ENCODE results near the gene OTUB2.
A peak's percentile ranks its signal among the peaks of the same experiment; 100 is the strongest.

Gene OTUB2

DNA sequence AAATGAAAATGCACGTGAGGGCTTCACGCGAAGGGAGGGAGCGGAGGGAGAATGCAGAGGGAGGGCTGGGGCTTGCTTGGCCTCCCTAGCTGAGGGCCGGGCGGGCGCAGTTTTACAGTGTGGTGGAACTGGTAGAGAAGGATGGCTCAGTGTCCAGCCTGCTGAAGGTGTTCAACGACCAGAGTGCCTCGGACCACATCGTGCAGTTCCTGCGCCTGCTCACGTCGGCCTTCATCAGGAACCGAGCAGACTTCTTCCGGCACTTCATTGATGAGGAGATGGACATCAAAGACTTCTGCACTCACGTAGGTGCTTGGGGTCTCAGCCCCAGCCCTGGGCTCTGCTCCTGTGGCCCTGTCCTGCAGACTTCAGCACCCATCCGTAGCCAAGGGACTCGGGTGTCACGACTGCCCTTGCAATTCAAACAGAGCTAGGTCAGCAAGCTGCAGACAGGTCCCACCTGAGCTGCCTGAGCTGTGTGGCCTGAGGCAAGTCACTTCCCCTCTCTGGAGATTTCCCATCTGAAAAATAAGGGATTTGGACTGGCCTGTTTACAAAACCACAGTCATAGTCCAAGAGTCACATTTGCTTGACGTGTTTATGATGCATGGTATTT is 18.4 kb downstream of the OTUB2 start:
- Histone ChIP-seq H3K9me3 (ENCODE audit: low read length) (no peaks in the 10 kb centered on the region), H3K4me1 (ENCODE audit: insufficient read depth, low read length) (peaks cover 14% of the 10 kb centered on the region), H3K36me3 (ENCODE audit: insufficient read depth, low read length) (peaks cover 44% of the 10 kb centered on the region), H3K27me3 (ENCODE audit: control insufficient read depth in 1 of 2, insufficient read depth in 2 of 2, low read length in 2 of 2) (no peaks in the 10 kb centered on the region), H3K27ac (ENCODE audit: low read depth, low read length) (no peak overlapping the region), H3K9ac (ENCODE audit: low read length) (no peak overlapping the region), H3K4me3 (ENCODE audit: low read depth in 1 of 2, low read length in 2 of 2) (no peak overlapping the region)

DNA sequence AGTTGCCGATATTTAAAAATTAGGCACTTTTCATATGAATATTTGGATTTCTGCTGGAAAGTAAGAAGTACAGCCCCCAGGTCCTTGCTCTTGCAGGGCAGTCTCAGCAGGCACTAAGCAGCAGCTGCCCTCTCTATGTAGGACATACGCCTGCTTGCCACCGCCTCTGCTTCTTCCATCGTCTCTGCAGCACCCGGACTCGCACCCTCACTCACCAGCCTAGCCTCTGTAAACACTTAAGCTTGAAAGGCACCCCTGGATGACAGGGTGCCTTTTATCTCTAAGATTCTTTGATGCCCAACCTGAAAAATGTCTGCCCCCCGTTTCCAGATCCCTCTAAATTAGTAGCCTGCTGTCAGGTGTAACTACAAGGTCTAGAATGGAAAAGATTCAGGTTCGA is 19.0 kb downstream of the OTUB2 start:
- Histone ChIP-seq H3K27ac (ENCODE audit: low read depth, low read length) (no peak overlapping the region), H3K27me3 (ENCODE audit: control insufficient read depth in 1 of 2, insufficient read depth in 2 of 2, low read length in 2 of 2) (no peaks in the 10 kb centered on the region), H3K9me3 (ENCODE audit: low read length) (no peaks in the 10 kb centered on the region), H3K9ac (ENCODE audit: low read length) (no peak overlapping the region), H3K4me1 (ENCODE audit: insufficient read depth, low read length) (peaks cover 14% of the 10 kb centered on the region), H3K36me3 (ENCODE audit: insufficient read depth, low read length) (peaks cover 49% of the 10 kb centered on the region), H3K4me3 (ENCODE audit: low read depth in 1 of 2, low read length in 2 of 2) (no peak overlapping the region)

DNA sequence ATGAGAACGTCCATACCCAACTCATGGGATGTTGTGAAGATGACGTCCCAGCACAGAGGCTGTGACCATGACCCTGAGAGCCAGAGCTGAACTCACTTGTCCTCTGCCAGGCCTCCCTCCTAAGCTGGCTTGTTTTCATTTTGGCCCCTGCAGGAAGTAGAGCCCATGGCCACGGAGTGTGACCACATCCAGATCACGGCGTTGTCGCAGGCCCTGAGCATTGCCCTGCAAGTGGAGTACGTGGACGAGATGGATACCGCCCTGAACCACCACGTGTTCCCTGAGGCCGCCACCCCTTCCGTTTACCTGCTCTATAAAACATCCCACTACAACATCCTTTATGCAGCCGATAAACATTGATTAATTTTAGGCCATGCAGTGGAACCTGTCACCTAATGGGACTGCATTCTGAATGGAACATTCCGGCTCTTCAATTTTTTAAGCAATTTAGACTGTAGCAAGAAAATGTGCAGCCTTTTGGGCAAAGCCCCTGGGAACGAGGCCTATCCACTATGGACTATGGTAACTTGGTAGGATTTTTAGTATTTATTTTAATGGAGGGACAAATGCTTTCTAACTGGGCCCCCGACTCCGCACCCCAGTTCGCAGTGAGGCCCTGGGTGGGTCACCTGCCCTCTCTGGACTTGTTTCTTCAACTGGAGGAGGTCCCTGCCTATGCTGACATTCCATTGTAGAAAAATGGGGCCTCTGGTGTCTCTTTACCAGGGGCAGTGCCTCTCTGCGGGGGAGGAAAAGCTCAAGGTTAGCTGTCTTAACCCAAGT is 19.6 kb downstream of the OTUB2 start:
- Histone ChIP-seq H3K36me3 (ENCODE audit: insufficient read depth, low read length) (peaks cover 56% of the 10 kb centered on the region), H3K27ac (ENCODE audit: low read depth, low read length) (no peak overlapping the region)

DNA sequence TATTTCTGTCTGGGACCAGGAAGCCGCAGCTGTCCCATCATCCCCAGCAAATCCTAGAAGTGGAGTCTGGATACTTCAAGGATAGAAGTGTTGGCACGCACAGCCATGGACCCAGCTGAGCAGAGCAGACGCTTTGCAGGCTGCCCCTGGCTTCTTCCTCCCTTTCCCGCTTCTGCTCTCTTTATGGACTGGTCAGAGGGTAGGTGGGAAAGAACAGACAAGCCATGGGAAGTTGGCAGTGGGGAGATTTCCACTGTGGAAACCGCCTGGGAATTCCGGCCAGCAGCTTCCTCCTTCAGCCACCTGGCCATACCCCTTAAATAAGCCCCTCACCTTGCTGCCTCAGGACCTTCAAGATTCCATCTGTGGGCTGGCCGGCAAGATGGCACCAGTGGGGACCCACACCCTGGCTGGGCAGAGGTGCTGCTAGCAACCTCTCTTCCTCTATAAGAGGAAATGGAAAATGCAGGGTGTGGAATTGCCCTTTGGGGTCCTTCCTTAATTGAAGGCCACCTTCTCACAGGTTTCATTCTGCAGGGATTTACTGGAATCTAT is 20.6 kb downstream of the OTUB2 start:
- Histone ChIP-seq H3K27me3 (ENCODE audit: control insufficient read depth in 1 of 2, insufficient read depth in 2 of 2, low read length in 2 of 2) (no peaks in the 10 kb centered on the region), H3K27ac (ENCODE audit: low read depth, low read length) (no peak overlapping the region), H3K4me1 (ENCODE audit: insufficient read depth, low read length) (peaks cover 17% of the 10 kb centered on the region), H3K36me3 (ENCODE audit: insufficient read depth, low read length) (peaks cover 66% of the 10 kb centered on the region), H3K4me3 (ENCODE audit: low read depth in 1 of 2, low read length in 2 of 2) (no peak overlapping the region), H3K9ac (ENCODE audit: low read length) (no peak overlapping the region), H3K9me3 (ENCODE audit: low read length) (no peaks in the 10 kb centered on the region)

More for the DNA sequence above, 19.6 kb downstream of the OTUB2 start:
- Histone ChIP-seq H3K9me3 (ENCODE audit: low read length) (no peaks in the 10 kb centered on the region), H3K27me3 (ENCODE audit: control insufficient read depth in 1 of 2, insufficient read depth in 2 of 2, low read length in 2 of 2) (no peaks in the 10 kb centered on the region), H3K4me3 (ENCODE audit: low read depth in 1 of 2, low read length in 2 of 2) (no peak overlapping the region), H3K9ac (ENCODE audit: low read length) (no peak overlapping the region), H3K4me1 (ENCODE audit: insufficient read depth, low read length) (peaks cover 14% of the 10 kb centered on the region)

DNA sequence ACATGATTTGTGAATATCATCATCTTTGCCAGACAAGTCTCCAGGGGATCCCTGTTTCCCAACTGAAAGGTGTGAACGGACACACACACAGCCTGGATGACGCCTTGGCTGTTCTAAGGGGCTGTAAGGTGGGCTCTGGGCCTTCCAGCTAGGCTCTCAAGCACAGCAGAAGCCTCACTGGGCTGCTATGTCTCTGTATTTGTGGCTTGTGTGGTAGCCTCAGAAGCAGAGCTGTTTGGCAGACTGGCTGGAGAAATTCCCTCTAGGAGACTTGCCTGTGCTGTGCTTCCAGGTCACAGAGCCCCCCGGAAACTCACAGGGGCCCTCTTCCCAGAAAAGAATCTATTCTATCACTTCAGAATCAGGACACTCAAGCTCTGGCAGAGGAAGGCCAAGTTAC is 21.4 kb downstream of the OTUB2 start:
- Histone ChIP-seq H3K4me1 (ENCODE audit: insufficient read depth, low read length) (peaks cover 14% of the 10 kb centered on the region), H3K36me3 (ENCODE audit: insufficient read depth, low read length) (peaks cover 74% of the 10 kb centered on the region), H3K27ac (ENCODE audit: low read depth, low read length) (no peak overlapping the region), H3K9me3 (ENCODE audit: low read length) (no peaks in the 10 kb centered on the region), H3K9ac (ENCODE audit: low read length) (no peak overlapping the region), H3K27me3 (ENCODE audit: control insufficient read depth in 1 of 2, insufficient read depth in 2 of 2, low read length in 2 of 2) (no peaks in the 10 kb centered on the region), H3K4me3 (ENCODE audit: low read depth in 1 of 2, low read length in 2 of 2) (no peak overlapping the region)

DNA sequence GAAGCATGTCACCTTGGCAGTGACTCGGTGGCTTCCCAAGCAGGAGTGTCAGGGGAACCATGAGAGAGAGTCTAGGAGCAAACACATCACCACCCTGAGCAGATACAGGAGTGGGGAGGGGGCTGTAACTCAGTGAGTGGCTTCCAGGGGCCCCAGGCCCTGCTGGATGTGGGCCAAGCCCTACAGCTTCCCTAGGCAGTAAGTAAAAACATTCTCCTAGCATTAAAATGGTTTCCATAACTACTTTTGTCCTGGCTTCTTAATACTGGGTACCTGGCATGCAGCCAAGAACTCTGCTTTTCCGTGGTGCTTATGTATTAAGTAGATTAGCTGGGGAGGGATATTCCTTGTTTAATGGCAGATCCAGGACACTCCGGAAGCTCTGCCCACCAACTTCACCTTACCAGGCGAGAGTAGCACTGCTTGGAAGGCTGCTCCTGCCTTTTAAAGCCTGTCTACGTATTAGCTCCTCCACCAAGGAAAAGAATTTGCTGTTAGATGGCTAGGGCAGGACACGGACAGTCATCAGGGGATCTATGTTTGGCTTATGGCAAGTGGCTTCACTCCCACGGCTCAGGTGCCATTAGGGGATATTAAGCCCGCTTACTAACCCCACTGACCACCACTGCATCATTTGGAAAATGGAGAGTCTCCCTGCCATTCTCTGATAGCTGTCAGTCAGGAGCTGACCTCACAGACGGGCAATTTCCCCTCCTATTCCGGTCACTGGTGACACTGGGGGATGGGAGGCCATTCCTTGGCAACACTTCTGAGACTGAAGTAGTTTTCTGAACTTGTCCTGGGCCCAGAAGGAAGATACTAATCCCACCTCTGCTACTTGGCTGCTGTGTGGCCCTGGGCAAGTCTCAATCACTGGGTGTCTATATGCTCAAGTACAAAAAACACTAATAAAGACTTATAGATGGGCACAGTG is 22.8 kb downstream of the OTUB2 start:
- Histone ChIP-seq H3K9ac (ENCODE audit: low read length) (no peak overlapping the region), H3K27ac (ENCODE audit: low read depth, low read length) (no peak overlapping the region)

DNA sequence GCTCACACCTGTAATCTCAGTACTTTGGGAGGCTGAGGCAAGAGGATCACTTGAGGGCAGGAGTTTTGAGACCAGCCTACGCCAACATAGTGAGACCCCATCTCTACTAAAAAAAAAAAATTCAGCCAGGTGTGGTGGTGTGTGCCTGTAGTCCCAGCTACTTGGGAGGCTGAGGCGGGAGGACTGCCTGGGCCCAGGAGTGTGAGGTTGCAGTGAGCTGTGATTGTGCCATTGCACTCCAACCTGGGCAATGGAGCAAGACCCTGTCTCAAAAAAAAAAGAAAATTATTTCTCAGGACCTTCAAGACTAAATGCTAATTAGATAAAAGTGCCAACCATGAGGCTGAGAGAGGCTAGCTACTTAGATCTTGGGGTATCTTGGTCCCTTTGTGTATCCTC is 23.5 kb downstream of the OTUB2 start:
- H3K27ac ChIP-seq (ENCODE audit: low read depth, low read length), result no peak overlapping the region
- no peak overlapping the region for H3K4me3 ChIP-seq (ENCODE audit: low read depth in 1 of 2, low read length in 2 of 2)
- no peaks in the 10 kb centered on the region for H3K9me3 ChIP-seq (ENCODE audit: low read length)
- H3K4me1 ChIP-seq (ENCODE audit: insufficient read depth, low read length), result peaks cover 14% of the 10 kb centered on the region
- no peaks in the 10 kb centered on the region for H3K27me3 ChIP-seq (ENCODE audit: control insufficient read depth in 1 of 2, insufficient read depth in 2 of 2, low read length in 2 of 2)
- no peak overlapping the region for H3K9ac ChIP-seq (ENCODE audit: low read length)
- H3K36me3 ChIP-seq (ENCODE audit: insufficient read depth, low read length), result peaks cover 87% of the 10 kb centered on the region

More for the DNA sequence above, 22.8 kb downstream of the OTUB2 start:
- Histone ChIP-seq H3K4me3 (ENCODE audit: low read depth in 1 of 2, low read length in 2 of 2) (no peak overlapping the region), H3K4me1 (ENCODE audit: insufficient read depth, low read length) (peaks cover 14% of the 10 kb centered on the region), H3K36me3 (ENCODE audit: insufficient read depth, low read length) (peaks cover 81% of the 10 kb centered on the region), H3K27me3 (ENCODE audit: control insufficient read depth in 1 of 2, insufficient read depth in 2 of 2, low read length in 2 of 2) (no peaks in the 10 kb centered on the region), H3K9me3 (ENCODE audit: low read length) (no peaks in the 10 kb centered on the region)

DNA sequence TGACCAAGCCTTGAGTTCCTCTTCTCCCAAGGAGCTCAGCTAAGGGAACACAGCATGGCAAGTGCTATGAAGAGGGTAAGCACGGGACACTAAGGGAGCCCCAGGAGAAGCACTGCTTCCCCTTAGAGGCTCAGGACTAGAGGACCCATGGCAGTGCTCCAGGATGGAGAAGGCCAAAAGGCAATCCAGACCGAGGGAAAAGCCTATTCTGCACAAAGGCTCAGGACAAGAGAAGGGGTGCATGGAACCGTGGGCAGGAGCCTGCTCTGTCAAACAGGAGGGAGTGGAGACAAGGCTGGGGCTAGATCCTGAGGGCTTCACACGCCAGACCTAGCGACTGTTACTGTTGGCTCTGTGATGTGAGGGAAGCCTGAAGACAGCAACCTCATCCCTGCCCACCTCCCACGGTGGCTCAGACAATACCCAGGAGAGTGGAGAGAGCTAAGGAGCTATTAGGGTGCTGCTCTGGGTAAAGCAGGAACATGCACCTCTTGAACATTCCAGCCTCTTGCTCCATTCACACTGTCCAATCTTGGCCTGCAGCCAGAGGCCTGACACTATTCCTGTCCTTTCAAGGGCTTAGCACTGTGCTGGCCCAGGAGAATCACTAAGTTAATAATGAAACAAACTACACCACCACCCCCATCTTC is 24.2 kb downstream of the OTUB2 start:
- H3K36me3 ChIP-seq (ENCODE audit: insufficient read depth, low read length), result peaks cover 91% of the 10 kb centered on the region
- H3K4me3 ChIP-seq (ENCODE audit: low read depth in 1 of 2, low read length in 2 of 2), result no peak overlapping the region
- H3K9ac ChIP-seq (ENCODE audit: low read length), result no peak overlapping the region
- H3K27me3 ChIP-seq (ENCODE audit: control insufficient read depth in 1 of 2, insufficient read depth in 2 of 2, low read length in 2 of 2), result no peaks in the 10 kb centered on the region
- no peak overlapping the region for H3K27ac ChIP-seq (ENCODE audit: low read depth, low read length)
- no peaks in the 10 kb centered on the region for H3K9me3 ChIP-seq (ENCODE audit: low read length)
- peaks cover 14% of the 10 kb centered on the region for H3K4me1 ChIP-seq (ENCODE audit: insufficient read depth, low read length)

DNA sequence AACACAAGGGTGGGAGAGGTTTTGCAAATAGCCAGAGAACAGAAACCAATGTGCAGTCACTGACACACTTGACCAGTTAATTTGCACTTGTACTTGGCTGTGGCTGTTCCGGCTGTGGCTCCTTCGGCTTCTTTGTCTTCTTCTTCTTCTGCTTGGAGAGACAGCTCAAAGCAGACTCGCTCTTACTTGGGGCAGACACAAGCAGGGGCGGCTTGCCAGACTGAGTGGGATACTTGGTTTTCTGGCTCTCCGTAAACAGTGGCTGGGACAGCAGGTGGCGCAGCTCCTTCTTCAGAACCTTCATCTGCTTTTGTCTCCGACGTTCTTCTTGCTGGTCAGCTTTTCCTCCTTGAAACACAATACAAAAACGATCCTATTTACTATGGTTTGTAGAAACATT is 25.0 kb downstream of the OTUB2 start:
- Histone ChIP-seq H3K36me3 (ENCODE audit: insufficient read depth, low read length) (peaks cover 93% of the 10 kb centered on the region), H3K9ac (ENCODE audit: low read length) (no peak overlapping the region), H3K27ac (ENCODE audit: low read depth, low read length) (peak overlapping the region; percentile 37), H3K27me3 (ENCODE audit: control insufficient read depth in 1 of 2, insufficient read depth in 2 of 2, low read length in 2 of 2) (no peaks in the 10 kb centered on the region), H3K4me3 (ENCODE audit: low read depth in 1 of 2, low read length in 2 of 2) (no peak overlapping the region), H3K9me3 (ENCODE audit: low read length) (no peaks in the 10 kb centered on the region), H3K4me1 (ENCODE audit: insufficient read depth, low read length) (peaks cover 14% of the 10 kb centered on the region)

DNA sequence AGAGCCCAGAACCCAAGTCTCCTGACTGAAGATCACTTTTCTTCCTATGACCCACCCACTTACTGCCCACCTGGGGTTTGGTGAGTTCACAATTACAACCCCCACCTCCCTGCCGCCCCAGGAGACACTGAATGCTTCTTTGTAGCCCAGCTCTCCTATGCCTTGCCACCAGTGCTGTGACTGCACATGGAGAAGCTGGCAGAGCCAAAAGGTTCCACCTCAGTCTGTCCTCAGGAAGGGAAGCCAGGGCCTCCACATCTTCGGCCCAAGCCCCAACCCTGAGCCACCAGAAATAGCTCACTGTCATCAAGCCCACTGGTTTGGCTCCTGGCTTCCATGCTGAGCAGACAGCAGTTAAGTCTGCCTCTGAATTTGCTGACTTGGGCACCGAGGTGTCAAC is 25.6 kb downstream of the OTUB2 start:
- Histone ChIP-seq H3K36me3 (ENCODE audit: insufficient read depth, low read length) (peaks cover 93% of the 10 kb centered on the region), H3K9ac (ENCODE audit: low read length) (no peak overlapping the region), H3K27ac (ENCODE audit: low read depth, low read length) (no peak overlapping the region), H3K9me3 (ENCODE audit: low read length) (no peaks in the 10 kb centered on the region), H3K4me3 (ENCODE audit: low read depth in 1 of 2, low read length in 2 of 2) (no peak overlapping the region), H3K27me3 (ENCODE audit: control insufficient read depth in 1 of 2, insufficient read depth in 2 of 2, low read length in 2 of 2) (no peaks in the 10 kb centered on the region), H3K4me1 (ENCODE audit: insufficient read depth, low read length) (peaks cover 14% of the 10 kb centered on the region)

DNA sequence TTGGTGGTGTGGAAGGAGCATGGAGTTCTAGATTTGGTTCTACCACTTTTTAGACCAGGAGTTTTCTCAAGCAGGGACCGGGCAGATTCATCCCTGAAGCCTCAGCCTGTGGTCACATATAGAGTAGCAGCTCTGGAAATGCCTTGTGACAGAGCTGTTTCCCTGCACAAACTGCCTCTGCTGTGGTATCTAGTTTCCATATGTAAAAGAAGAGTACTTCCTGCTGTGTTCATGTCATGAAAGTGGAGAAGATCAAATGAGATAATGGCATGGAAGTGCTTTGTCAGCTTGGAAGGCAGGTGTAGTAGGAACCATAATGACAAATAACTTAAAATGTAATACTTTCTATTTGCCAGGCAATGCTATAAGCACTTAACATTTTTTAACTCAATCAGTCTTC is 26.1 kb downstream of the OTUB2 start:
- Histone ChIP-seq H3K36me3 (ENCODE audit: insufficient read depth, low read length) (peaks cover 93% of the 10 kb centered on the region), H3K27ac (ENCODE audit: low read depth, low read length) (no peak overlapping the region), H3K9me3 (ENCODE audit: low read length) (no peaks in the 10 kb centered on the region), H3K4me1 (ENCODE audit: insufficient read depth, low read length) (peaks cover 14% of the 10 kb centered on the region), H3K27me3 (ENCODE audit: control insufficient read depth in 1 of 2, insufficient read depth in 2 of 2, low read length in 2 of 2) (no peaks in the 10 kb centered on the region), H3K4me3 (ENCODE audit: low read depth in 1 of 2, low read length in 2 of 2) (no peak overlapping the region), H3K9ac (ENCODE audit: low read length) (no peak overlapping the region)
